Glomerular visceral epithelial cell (primary cell): ENCODE results near the gene RASA3.

Experiments
- DNase-seq: peaks from one replicate; pipeline ENCODE4 v3.0.0-alpha.2; 2016; ENCODE audit errors: extremely low spot score

Gene RASA3

GRCh38 chr13:114054830-114055439 lies 77.5 kb downstream of the RASA3 start:
- no peak for DNase-seq

GRCh38 chr13:114054264-114054663 lies 78.2 kb downstream of the RASA3 start:
- no peak for DNase-seq

- DNase-seq, result peak; percentile 46
Measured at GRCh38 chr13:114053026-114053425, 79.4 kb downstream of the RASA3 start.

GRCh38 chr13:114050536-114051450 lies 81.6 kb downstream of the RASA3 start:
- no peak for DNase-seq

- DNase-seq, result no peak
Measured at GRCh38 chr13:114049626-114050101, 82.8 kb downstream of the RASA3 start.

GRCh38 chr13:114049026-114049425 lies 83.4 kb downstream of the RASA3 start:
- DNase-seq, result no peak

GRCh38 chr13:114048443-114048842 lies 84.0 kb downstream of the RASA3 start:
- no peak for DNase-seq

- peak; percentile 80 for DNase-seq
Measured at GRCh38 chr13:114047358-114047881, 85.0 kb downstream of the RASA3 start.

GRCh38 chr13:114046431-114046975 lies 85.9 kb downstream of the RASA3 start:
- DNase-seq, result no peak

- DNase-seq, result no peak
Measured at GRCh38 chr13:114045113-114045735, 87.2 kb downstream of the RASA3 start.

- DNase-seq, result no peak
Measured at GRCh38 chr13:114044486-114044885, 87.9 kb downstream of the RASA3 start.

- peak; percentile 42 for DNase-seq
Measured at GRCh38 chr13:114043421-114044053, 88.9 kb downstream of the RASA3 start.

- DNase-seq, result no peak
Measured at GRCh38 chr13:114042066-114042815, 90.2 kb downstream of the RASA3 start.

- DNase-seq, result no peak
Measured at GRCh38 chr13:114041493-114041892, 90.9 kb downstream of the RASA3 start.

GRCh38 chr13:114039471-114040141 lies 92.8 kb downstream of the RASA3 start:
- DNase-seq, result no peak

- no peak for DNase-seq
Measured at GRCh38 chr13:114038900-114039299, 93.5 kb downstream of the RASA3 start.

- no peak for DNase-seq
Measured at GRCh38 chr13:114038211-114038613, 94.2 kb downstream of the RASA3 start.

- no peak for DNase-seq
Measured at GRCh38 chr13:114037674-114038073, 94.7 kb downstream of the RASA3 start.

GRCh38 chr13:114035583-114036531 lies 96.6 kb downstream of the RASA3 start:
- peak; percentile 39 for DNase-seq
